HepG2 (cell line): ENCODE results near the gene ACAP1. TPM values are rescaled to one million over a fixed set of nuclear protein-coding genes. Genes with fewer than 3 reads are reported as not detected.

Experiments
- CCAR2 ChIP-seq: fragments of 200-400 bp; formaldehyde crosslinking; optimal IDR thresholded peaks from 2 replicates; pipeline ENCODE3; 2018; ENCODE audit warnings: low read depth, mild to moderate bottlenecking, low read length, moderate library complexity
- GABPB1 ChIP-seq: IDR thresholded peaks from 2 replicates; pipeline ENCODE4 v1.6.1; 2016; ENCODE audit warnings: mild to moderate bottlenecking, missing genetic modification reagents, moderate library complexity, missing compliant biosample characterization
- HIVEP1 ChIP-seq: sonication (generic); formaldehyde crosslinking; IDR thresholded peaks from 2 replicates; pipeline ENCODE4 v1.4.0; 2020; ENCODE audit warnings: mild to moderate bottlenecking, missing genetic modification reagents
- HNF4A ChIP-seq: sonication (generic); formaldehyde crosslinking; IDR thresholded peaks from 2 replicates; pipeline ENCODE4 v1.4.0; 2020; ENCODE audit warnings: missing genetic modification reagents
- HNRNPH1 ChIP-seq: fragments of 200-400 bp; formaldehyde crosslinking; optimal IDR thresholded peaks from 2 replicates; pipeline ENCODE3; 2017; ENCODE audit warnings: mild to moderate bottlenecking, low read depth, low read length
- KAT7 ChIP-seq: IDR thresholded peaks from 2 replicates; pipeline ENCODE4 v1.6.1; 2018; ENCODE audit warnings: borderline replicate concordance, missing compliant biosample characterization
- KDM2A ChIP-seq: sonication (generic); formaldehyde crosslinking; IDR thresholded peaks from 2 replicates; pipeline ENCODE4 v1.4.0; 2020; ENCODE audit warnings: low read depth, missing genetic modification reagents, borderline replicate concordance
- KLF12 ChIP-seq: sonication (generic); formaldehyde crosslinking; IDR thresholded peaks from 2 replicates; pipeline ENCODE4 v1.4.0; 2020; ENCODE audit warnings: missing genetic modification reagents, borderline replicate concordance
- MXD3 ChIP-seq: IDR thresholded peaks from 2 replicates; pipeline ENCODE4 v1.6.1; 2016; ENCODE audit warnings: mild to moderate bottlenecking, missing biosample characterization, missing genetic modification reagents
- MXI1 ChIP-seq: IDR thresholded peaks from 3 replicates; pipeline ENCODE4 v1.6.1; 2012; ENCODE audit warnings: low read depth, low read length, inconsistent platforms, borderline replicate concordance
- PAX8 ChIP-seq: sonication (generic); formaldehyde crosslinking; IDR thresholded peaks from 2 replicates; pipeline ENCODE4 v1.8.0; 2022; ENCODE audit warnings: mild to moderate bottlenecking, missing genetic modification reagents, borderline replicate concordance
- SP1 ChIP-seq, 2 experiments: fragments of 450-650 bp in 1 of 2; sonication (generic) in 1 of 2; formaldehyde crosslinking in 1 of 2; IDR thresholded peaks; 2 replicates each; pipeline versions ENCODE4 v1.4.0 to v1.6.1; 2016 to 2020; ENCODE audit warnings: missing genetic modification reagents in 1 of 2
- TARDBP ChIP-seq: sonication (generic); formaldehyde crosslinking; IDR thresholded peaks from 2 replicates; pipeline ENCODE4 v1.8.0; 2022; ENCODE audit warnings: mild to moderate bottlenecking, missing genetic modification reagents
- ZFP90 ChIP-seq: sonication (generic); formaldehyde crosslinking; IDR thresholded peaks from 2 replicates; pipeline ENCODE4 v1.8.0; 2022; ENCODE audit warnings: missing genetic modification reagents, mild to moderate bottlenecking, inconsistent platforms, borderline replicate concordance
- ZKSCAN1 ChIP-seq: fragments of 150-350 bp; IDR thresholded peaks from 2 replicates; pipeline ENCODE4 v1.6.1; 2014; ENCODE audit warnings: low read length
- ZNF496 ChIP-seq: sonication (generic); formaldehyde crosslinking; IDR thresholded peaks from 2 replicates; pipeline ENCODE4 v1.8.1; 2023; ENCODE audit warnings: mild to moderate bottlenecking, moderate library complexity, missing genetic modification reagents; ENCODE audit not compliant: insufficient replicate concordance
- ZNF549 ChIP-seq: sonication (generic); formaldehyde crosslinking; IDR thresholded peaks from 2 replicates; pipeline ENCODE4 v1.5.0; 2020; ENCODE audit warnings: missing genetic modification reagents
- ZNF614 ChIP-seq: IDR thresholded peaks from 2 replicates; pipeline ENCODE4 v1.6.1; 2018; ENCODE audit warnings: missing biosample characterization, missing genetic modification reagents, inconsistent platforms, borderline replicate concordance
- polyA plus RNA-seq, 8 experiments: library from polyadenylated mRNA; depleted of rRNA in 3 of 8; stranded (reverse) in 7 of 8; unstranded in 1 of 8; fragments of >200 nt; fragmentation: Illumina TruSeq in 4 of 8; extraction: Trizol in 4 of 8; gene quantifications; 2 replicates each; pipeline versions ENCODE4 v1.2.1 to v1.2.3, GENCODE V29; 2011 to 2016; ENCODE audit warnings: low read depth in 4 of 8, missing spikeins in 1 of 8, mixed read lengths in 1 of 8; ENCODE audit not compliant: insufficient read depth in 1 of 8
- total RNA-seq, 5 experiments: library from RNA; depleted of rRNA; stranded (reverse); fragments of >200 nt; fragmentation: Illumina TruSeq; extraction: Trizol; gene quantifications; 2 replicates each; pipeline ENCODE4 v1.2.3, GENCODE V29; 2016; ENCODE audit warnings: low read depth in 1 of 5
- TF ChIP-seq, protein P1 (sequence below): sonication (generic); formaldehyde crosslinking; IDR thresholded peaks from 2 replicates; pipeline ENCODE4 v1.5.0; 2020; ENCODE audit warnings: mild to moderate bottlenecking, missing genetic modification reagents
- TF ChIP-seq, protein P2 (sequence below): sonication (generic); formaldehyde crosslinking; IDR thresholded peaks from 2 replicates; pipeline ENCODE4 v1.4.0; 2020; ENCODE audit warnings: missing genetic modification reagents
- TF ChIP-seq, protein P3 (sequence below): sonication (generic); formaldehyde crosslinking; IDR thresholded peaks from 2 replicates; pipeline ENCODE4 v1.4.0; 2020; ENCODE audit warnings: missing genetic modification reagents, mild to moderate bottlenecking, borderline replicate concordance

ACAP1 gene
- total and polyA plus RNA-seq, 2 of the 13 experiments (the other 11 are each of a cell fraction or from before 2014, with no cell fraction given), result 1.3 to 2.5 TPM

GRCh38 chr17:7393613-7394451 lies 57.5 kb downstream of the ACAP1 start (continued):
- TF ChIP-seq ZFP90 (CRISPR knock-in tag), result no peak
- no peak for TF ChIP-seq MXI1
- 0 out of 2 replicates have a peak, but pooled peaks have one; percentile 26 for TF ChIP-seq TARDBP (CRISPR knock-in tag)
- no peak for TF ChIP-seq SP1 (IDR thresholded peaks at IDR 0.05)
- TF ChIP-seq SP1 (CRISPR knock-in tag; IDR thresholded peaks at IDR 0.05), result peak; percentile 48; the same call in 1 of the 2 replicates
- TF ChIP-seq HNRNPH1, result no peak
- TF ChIP-seq MXD3 (CRISPR knock-in tag), result no peak
- 0 out of 2 replicates have a peak, but pooled peaks have one; percentile 32 for TF ChIP-seq KDM2A (CRISPR knock-in tag)
- TF ChIP-seq CCAR2, result no peak
- TF ChIP-seq KLF12 (CRISPR knock-in tag), result no peak
- no peak for TF ChIP-seq ZKSCAN1
- TF ChIP-seq ZNF549 (CRISPR knock-in tag), result no peak
- TF ChIP-seq, protein P1, sequence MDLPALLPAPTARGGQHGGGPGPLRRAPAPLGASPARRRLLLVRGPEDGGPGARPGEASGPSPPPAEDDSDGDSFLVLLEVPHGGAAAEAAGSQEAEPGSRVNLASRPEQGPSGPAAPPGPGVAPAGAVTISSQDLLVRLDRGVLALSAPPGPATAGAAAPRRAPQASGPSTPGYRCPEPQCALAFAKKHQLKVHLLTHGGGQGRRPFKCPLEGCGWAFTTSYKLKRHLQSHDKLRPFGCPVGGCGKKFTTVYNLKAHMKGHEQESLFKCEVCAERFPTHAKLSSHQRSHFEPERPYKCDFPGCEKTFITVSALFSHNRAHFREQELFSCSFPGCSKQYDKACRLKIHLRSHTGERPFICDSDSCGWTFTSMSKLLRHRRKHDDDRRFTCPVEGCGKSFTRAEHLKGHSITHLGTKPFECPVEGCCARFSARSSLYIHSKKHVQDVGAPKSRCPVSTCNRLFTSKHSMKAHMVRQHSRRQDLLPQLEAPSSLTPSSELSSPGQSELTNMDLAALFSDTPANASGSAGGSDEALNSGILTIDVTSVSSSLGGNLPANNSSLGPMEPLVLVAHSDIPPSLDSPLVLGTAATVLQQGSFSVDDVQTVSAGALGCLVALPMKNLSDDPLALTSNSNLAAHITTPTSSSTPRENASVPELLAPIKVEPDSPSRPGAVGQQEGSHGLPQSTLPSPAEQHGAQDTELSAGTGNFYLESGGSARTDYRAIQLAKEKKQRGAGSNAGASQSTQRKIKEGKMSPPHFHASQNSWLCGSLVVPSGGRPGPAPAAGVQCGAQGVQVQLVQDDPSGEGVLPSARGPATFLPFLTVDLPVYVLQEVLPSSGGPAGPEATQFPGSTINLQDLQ (CRISPR knock-in tag), result no peak
- TF ChIP-seq, protein P2, sequence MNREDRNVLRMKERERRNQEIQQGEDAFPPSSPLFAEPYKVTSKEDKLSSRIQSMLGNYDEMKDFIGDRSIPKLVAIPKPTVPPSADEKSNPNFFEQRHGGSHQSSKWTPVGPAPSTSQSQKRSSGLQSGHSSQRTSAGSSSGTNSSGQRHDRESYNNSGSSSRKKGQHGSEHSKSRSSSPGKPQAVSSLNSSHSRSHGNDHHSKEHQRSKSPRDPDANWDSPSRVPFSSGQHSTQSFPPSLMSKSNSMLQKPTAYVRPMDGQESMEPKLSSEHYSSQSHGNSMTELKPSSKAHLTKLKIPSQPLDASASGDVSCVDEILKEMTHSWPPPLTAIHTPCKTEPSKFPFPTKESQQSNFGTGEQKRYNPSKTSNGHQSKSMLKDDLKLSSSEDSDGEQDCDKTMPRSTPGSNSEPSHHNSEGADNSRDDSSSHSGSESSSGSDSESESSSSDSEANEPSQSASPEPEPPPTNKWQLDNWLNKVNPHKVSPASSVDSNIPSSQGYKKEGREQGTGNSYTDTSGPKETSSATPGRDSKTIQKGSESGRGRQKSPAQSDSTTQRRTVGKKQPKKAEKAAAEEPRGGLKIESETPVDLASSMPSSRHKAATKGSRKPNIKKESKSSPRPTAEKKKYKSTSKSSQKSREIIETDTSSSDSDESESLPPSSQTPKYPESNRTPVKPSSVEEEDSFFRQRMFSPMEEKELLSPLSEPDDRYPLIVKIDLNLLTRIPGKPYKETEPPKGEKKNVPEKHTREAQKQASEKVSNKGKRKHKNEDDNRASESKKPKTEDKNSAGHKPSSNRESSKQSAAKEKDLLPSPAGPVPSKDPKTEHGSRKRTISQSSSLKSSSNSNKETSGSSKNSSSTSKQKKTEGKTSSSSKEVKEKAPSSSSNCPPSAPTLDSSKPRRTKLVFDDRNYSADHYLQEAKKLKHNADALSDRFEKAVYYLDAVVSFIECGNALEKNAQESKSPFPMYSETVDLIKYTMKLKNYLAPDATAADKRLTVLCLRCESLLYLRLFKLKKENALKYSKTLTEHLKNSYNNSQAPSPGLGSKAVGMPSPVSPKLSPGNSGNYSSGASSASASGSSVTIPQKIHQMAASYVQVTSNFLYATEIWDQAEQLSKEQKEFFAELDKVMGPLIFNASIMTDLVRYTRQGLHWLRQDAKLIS, result no peak
- TF ChIP-seq, protein P3, sequence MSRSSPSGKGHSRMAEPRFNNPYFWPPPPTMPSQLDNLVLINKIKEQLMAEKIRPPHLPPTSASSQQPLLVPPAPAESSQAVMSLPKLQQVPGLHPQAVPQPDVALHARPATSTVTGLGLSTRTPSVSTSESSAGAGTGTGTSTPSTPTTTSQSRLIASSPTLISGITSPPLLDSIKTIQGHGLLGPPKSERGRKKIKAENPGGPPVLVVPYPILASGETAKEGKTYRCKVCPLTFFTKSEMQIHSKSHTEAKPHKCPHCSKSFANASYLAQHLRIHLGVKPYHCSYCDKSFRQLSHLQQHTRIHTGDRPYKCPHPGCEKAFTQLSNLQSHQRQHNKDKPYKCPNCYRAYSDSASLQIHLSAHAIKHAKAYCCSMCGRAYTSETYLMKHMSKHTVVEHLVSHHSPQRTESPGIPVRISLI, result no peak
- 0 out of 2 replicates have a peak, but pooled peaks have one; percentile 7 for TF ChIP-seq ZNF614
- 0 out of 2 replicates have a peak, but pooled peaks have one; percentile 18 for TF ChIP-seq HIVEP1 (CRISPR knock-in tag)
- no peak for TF ChIP-seq GABPB1 (CRISPR knock-in tag)
- no peak for TF ChIP-seq HNF4A
- no peak for TF ChIP-seq KAT7 (CRISPR knock-in tag)
- no peak for TF ChIP-seq ZNF496 (CRISPR knock-in tag)
- TF ChIP-seq PAX8 (CRISPR knock-in tag), result peak; percentile 79; the same call in 1 of the 2 replicates
